Spleen (tissue), 11 donors: ENCODE measurements around the gene RDX. TPM values are rescaled to one million over a fixed set of nuclear protein-coding genes. Genes with fewer than 3 reads are reported as not detected.

ENCODE experiments used
- DNase-seq: peaks from one replicate; pipeline ENCODE4 v3.0.0-alpha.2; 2020
- H3K27ac ChIP-seq, 8 donors: fragments of 200-600 bp; sonication (generic) in 7 of 8; 1 replicate in 4 of 8; 2 replicates in 4 of 8; pipeline versions ENCODE4 v1.5.0 to v1.8.0; 2016 to 2021; ENCODE audit warnings: inconsistent platforms in 4 of 8, mild to moderate bottlenecking in 4 of 8, moderate library complexity in 1 of 8
- H3K27me3 ChIP-seq, 7 donors: fragments of 200-600 bp; sonication (generic) in 6 of 7; replicated peaks in 1 of 7; 1 replicate in 4 of 7; 2 replicates in 3 of 7; pipeline versions ENCODE4 v1.5.0 to v1.8.0; 2016 to 2021; ENCODE audit warnings: inconsistent platforms in 3 of 7, mild to moderate bottlenecking in 1 of 7
- H3K36me3 ChIP-seq, 6 donors: fragments of 200-600 bp; sonication (generic) in 5 of 6; 1 replicate in 4 of 6; 2 replicates in 2 of 6; pipeline versions ENCODE4 v1.5.0 to v1.8.0; 2016 to 2021; ENCODE audit warnings: inconsistent platforms in 2 of 6
- H3K4me1 ChIP-seq, 6 donors: fragments of 200-600 bp; sonication (generic) in 5 of 6; 1 replicate in 3 of 6; 2 replicates in 3 of 6; pipeline versions ENCODE4 v1.5.0 to v1.8.0; 2016 to 2021; ENCODE audit warnings: inconsistent platforms in 3 of 6
- H3K4me3 ChIP-seq, 8 donors: fragments of 200-600 bp; sonication (generic) in 7 of 8; 1 replicate in 4 of 8; 2 replicates in 4 of 8; pipeline versions ENCODE4 v1.5.0 to v1.8.0; 2016 to 2021; ENCODE audit warnings: inconsistent platforms in 4 of 8, mild to moderate bottlenecking in 4 of 8, moderate library complexity in 2 of 8
- H3K9me3 ChIP-seq, 8 donors: fragments of 200-600 bp; sonication (generic) in 7 of 8; 1 replicate in 4 of 8; 2 replicates in 4 of 8; pipeline versions ENCODE4 v1.5.0 to v1.8.0; 2016 to 2021; ENCODE audit warnings: inconsistent platforms in 4 of 8
- CTCF ChIP-seq, 11 experiments: fragments of 200-600 bp in 7 of 11; fragments of 450-650 bp in 4 of 11; sonication (generic) in 4 of 11; IDR thresholded peaks in 8 of 11; conservative IDR thresholded peaks in 3 of 11; 1 replicate in 7 of 11; 2 replicates in 4 of 11; pipeline versions ENCODE4 v1.4.0 to v1.8.0; 2016 to 2021; ENCODE audit warnings: antibody characterized with exemption in 11 of 11, inconsistent platforms in 4 of 11, mild to moderate bottlenecking in 1 of 11
- POLR2A ChIP-seq, 3 donors: fragments of 450-650 bp; IDR thresholded peaks; one replicate each; pipeline ENCODE4 v1.5.1; 2017; ENCODE audit warnings: antibody characterized with exemption in 3 of 3, mild to moderate bottlenecking in 1 of 3
- POLR2AphosphoS5 ChIP-seq, 3 donors: sonication (generic); formaldehyde crosslinking; IDR thresholded peaks; one replicate each; pipeline ENCODE4 v1.5.1; 2017; ENCODE audit warnings: antibody characterized with exemption in 3 of 3
- WGBS, 5 donors: extraction: QIAGEN DNeasy Blood & Tissue Kit in 3 of 5; methylation state at CpG; one replicate each; pipeline versions ENCODE4 v1.1.5 to v1.1.7; 2013 to 2018; 5-methylcytosine and 5-hydroxymethylcytosine counted together
- intact Hi-C: fragments of 100-400 bp; cut with DNase I; formaldehyde crosslinking; loops from one replicate; pipeline ENCODE4 v1.15.0; 2023; ENCODE audit warnings: low total_unique reads
- polyA plus RNA-seq, 3 donors: library from polyadenylated mRNA; stranded (reverse); fragments of 200-250 nt; gene quantifications; one replicate each; pipeline ENCODE4 v1.2.1, GENCODE V29; 2013
- total RNA-seq, 7 donors: library from RNA; depleted of rRNA in 3 of 7; stranded (reverse); fragments of >200 nt in 3 of 7; fragmentation: NEBNext Ultra II Directional in 4 of 7; extraction: Animal tissue kit (Norgen Biotek cat#: 25700) in 4 of 7; gene quantifications; one replicate each; pipeline versions ENCODE4 v1.1.0 to v1.2.1, GENCODE V29; 2016 to 2021
- donor health status: healthy with polysubstance abuse.
- donor health status: DM: no; HTN: no; CAD: no; lungs with moderate emphysema.
- donor health status: DM: no; HTN: no; CAD: no.
- donor health status: Bipolar disorder and iron deficiency.
- donor health status: healthy.
- donor health status: DM: no; HTN: no; CAD: no.
- donor health status: DM: yes; HTN: yes; CAD: no.

The RDX gene
- total and polyA plus RNA-seq, 10 donors: 11.7 to 138 (median 90.9) TPM

- Histone ChIP-seq H3K27ac (no peak overlapping the region), H3K4me3 (no peak overlapping the region), H3K27me3 (no peaks in the 10 kb centered on the region), H3K4me1 (no peaks in the 10 kb centered on the region), H3K36me3 (peaks cover 0 to 91% (median 18%) of the 10 kb centered on the region in 6 donors), H3K9me3 (no peaks in the 10 kb centered on the region)
- intact Hi-C loops: no loop called here
- DNase-seq: no peak
- no peak for TF ChIP-seq POLR2AphosphoS5 (IDR thresholded peaks at IDR 0.05)
- no peak for TF ChIP-seq CTCF (IDR thresholded peaks at IDR 0.05 in 8 of 11, conservative IDR thresholded peaks at IDR 0.05 in 3 of 11)
- TF ChIP-seq POLR2A (IDR thresholded peaks at IDR 0.05): no peak
- WGBS, 5 donors: 90 to 98% (median 92%) methylated on average over 7 of the region's 7 CpGs
Observed at GRCh38 chr11:110242188-110242587, 54.2 kb downstream of the RDX start.

GRCh38 chr11:110235966-110236365 lies 60.4 kb downstream of the RDX start:
- peaks cover 3 to 97% (median 54%) of the 10 kb centered on the region in 6 donors for H3K36me3 ChIP-seq
- intact Hi-C loops: no loop called here
- no peak for TF ChIP-seq POLR2AphosphoS5 (IDR thresholded peaks at IDR 0.05)
- no peak for TF ChIP-seq CTCF (IDR thresholded peaks at IDR 0.05 in 8 of 11, conservative IDR thresholded peaks at IDR 0.05 in 3 of 11)
- H3K4me1 ChIP-seq: peaks cover 0 to 13% (median 3%) of the 10 kb centered on the region in 6 donors
- no peak overlapping the region for H3K27ac ChIP-seq
- H3K27me3 ChIP-seq: no peaks in the 10 kb centered on the region
- H3K4me3 ChIP-seq: no peak overlapping the region
- WGBS, 5 donors: 51 to 84% (median 74%) methylated on average over 1 of the region's 1 CpG
- DNase-seq: no peak
- no peaks in the 10 kb centered on the region for H3K9me3 ChIP-seq

GRCh38 chr11:110230377-110230776 lies 66.0 kb downstream of the RDX start:
- 94 to 96% (median 95%) methylated on average over 3 of the region's 3 CpGs for WGBS, 5 donors
- Histone ChIP-seq H3K27me3 (no peaks in the 10 kb centered on the region), H3K4me3 (no peak overlapping the region), H3K9me3 (peaks cover 0 to under 1% (median 0%) of the 10 kb centered on the region in 8 donors), H3K36me3 (peaks cover 3 to 90% (median 45%) of the 10 kb centered on the region in 6 donors), H3K27ac (no peak overlapping the region), H3K4me1 (peaks cover 0 to 7% (median 0%) of the 10 kb centered on the region in 6 donors)
- DNase-seq: no peak
- no peak for TF ChIP-seq POLR2AphosphoS5 (IDR thresholded peaks at IDR 0.05)
- TF ChIP-seq POLR2A (IDR thresholded peaks at IDR 0.05): no peak
- no peak for TF ChIP-seq CTCF (IDR thresholded peaks at IDR 0.05 in 8 of 11, conservative IDR thresholded peaks at IDR 0.05 in 3 of 11)
- intact Hi-C loops: no loop called here

GRCh38 chr11:110219006-110219785 lies 77.2 kb downstream of the RDX start:
- WGBS, 5 donors: 92 to 97% (median 95%) methylated on average over 4 of the region's 4 CpGs
- Histone ChIP-seq H3K36me3 (peaks cover 0 to 16% (median under 1%) of the 10 kb centered on the region in 6 donors), H3K27ac (no peak overlapping the region), H3K9me3 (peaks cover 0 to 4% (median under 1%) of the 10 kb centered on the region in 8 donors), H3K4me3 (no peak overlapping the region), H3K27me3 (no peaks in the 10 kb centered on the region), H3K4me1 (no peaks in the 10 kb centered on the region)
- no peak for TF ChIP-seq POLR2AphosphoS5 (IDR thresholded peaks at IDR 0.05)
- TF ChIP-seq POLR2A (IDR thresholded peaks at IDR 0.05): no peak
- TF ChIP-seq CTCF (IDR thresholded peaks at IDR 0.05 in 8 of 11, conservative IDR thresholded peaks at IDR 0.05 in 3 of 11): no peak
- no peak for DNase-seq
- intact Hi-C loops: no loop called here
